NCI-H2171 (cell line): ENCODE measurements around the gene UAP1L1.
"Not testable (repeated sequence)": the region's sequence is repeated elsewhere in the genome, so short reads cannot be mapped to it uniquely, and the experiment has no call there.

Experiments used
- DNase-seq: peaks from one replicate; lab custom pipeline; 2025; lab: John Stamatoyannopoulos, UW

Gene UAP1L1

DNA sequence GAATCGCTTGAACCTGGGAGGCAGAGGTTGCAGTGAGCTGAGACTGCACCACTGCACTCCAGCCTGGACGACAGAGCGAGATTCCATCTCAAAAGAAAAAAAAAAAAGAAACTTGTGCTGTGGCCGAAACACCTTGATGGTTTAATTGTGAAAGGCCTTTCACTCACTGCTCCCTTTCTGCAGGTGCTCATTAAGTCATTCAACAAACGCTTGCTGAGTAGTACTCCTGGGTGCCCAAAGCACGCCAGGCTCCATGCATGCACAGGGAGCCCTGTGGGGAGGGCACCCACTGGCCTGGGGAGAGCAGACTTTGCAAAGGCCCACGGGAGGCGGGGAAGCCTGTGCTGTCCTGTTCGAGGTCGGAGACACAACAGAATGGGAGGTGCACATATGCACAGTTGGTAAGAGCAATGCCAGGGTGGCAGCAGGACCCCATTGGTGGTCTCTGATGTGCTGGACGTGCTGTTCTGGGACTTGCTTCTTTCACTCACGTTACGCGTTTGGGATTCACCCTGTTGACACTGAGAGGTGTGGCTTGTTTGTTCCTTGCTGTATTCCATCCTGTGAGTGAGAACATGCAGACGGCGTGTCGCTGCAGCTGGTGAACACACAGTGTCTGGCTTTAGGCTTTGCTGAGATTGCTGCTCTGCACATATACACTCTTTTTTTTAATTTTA, 20.4 kb upstream of the UAP1L1 start:
- peak; percentile 58 for DNase-seq

DNA sequence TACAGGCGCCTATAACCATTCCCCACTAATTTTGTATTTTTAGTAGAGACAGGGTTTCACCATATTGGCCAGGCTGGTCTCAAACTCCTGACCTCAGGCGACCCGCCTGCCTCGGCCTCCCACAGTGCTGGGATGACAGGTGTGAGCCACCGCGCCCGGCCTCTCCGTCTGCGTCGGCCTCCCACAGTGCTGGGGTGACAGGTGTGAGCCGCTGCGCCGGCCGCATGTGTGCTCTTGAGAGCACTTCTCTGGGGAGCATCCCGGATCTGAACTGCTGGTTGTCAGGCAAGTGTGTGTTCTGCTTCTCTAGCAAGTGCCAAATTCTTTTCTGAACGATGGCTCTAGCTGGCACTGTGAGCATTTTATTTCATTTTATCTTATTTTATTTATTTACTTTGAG, 19.8 kb upstream of the UAP1L1 start:
- DNase-seq: peak; percentile 90

DNA sequence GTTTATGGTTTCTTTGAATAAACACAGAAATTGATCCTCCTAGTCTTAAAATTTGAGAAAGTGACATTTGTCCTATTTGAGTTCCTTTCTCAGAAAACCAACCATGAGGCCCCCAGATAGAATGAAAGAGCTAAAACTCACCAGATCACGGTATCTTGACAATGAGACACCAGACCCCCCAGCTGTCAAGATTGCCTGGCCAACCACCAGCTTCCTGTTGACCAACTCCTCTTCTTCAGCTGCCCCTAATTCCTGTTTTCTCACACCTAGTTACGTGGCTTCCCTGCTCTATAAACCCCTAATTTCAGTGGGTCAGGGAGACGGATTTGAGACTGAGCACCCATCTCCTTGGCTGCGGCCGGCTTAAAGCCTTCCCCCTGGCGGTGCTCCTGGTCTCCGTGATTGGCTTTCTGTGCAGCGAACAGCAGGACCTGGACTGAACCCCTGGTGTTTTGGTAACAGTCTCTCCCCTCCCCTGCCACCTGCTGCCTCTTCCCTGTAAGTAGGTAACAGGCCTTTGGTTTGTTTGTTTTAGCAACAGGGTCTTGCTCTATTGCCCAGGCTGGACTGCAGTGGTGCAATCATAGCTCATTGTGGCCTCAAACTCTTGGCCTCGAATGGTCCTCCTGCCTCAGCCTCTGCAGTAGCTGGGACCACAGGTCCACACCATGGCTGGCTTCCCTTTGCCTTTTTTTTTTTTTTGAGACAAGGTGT, 18.6 kb upstream of the UAP1L1 start:
- DNase-seq: peak; percentile 82

DNA sequence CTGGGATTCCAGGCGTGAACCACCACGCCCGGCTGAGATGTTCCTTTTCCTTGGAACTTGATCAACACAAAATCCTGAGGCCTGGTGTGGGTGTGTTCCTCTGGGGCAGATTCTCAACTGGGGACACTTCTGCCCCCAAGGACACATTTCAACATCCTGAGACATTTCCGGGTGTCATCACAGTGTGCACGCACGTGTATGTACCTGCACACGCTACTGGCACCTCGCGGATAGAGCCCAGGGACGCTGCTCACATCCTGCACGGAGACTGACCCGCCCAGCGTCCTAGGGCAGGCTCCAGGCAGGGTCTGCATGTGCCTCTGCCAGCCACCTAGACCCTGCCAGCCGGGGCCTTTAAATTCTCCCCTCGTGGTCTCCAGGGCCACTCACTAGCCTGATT, 14.9 kb upstream of the UAP1L1 start:
- no peak for DNase-seq

DNA sequence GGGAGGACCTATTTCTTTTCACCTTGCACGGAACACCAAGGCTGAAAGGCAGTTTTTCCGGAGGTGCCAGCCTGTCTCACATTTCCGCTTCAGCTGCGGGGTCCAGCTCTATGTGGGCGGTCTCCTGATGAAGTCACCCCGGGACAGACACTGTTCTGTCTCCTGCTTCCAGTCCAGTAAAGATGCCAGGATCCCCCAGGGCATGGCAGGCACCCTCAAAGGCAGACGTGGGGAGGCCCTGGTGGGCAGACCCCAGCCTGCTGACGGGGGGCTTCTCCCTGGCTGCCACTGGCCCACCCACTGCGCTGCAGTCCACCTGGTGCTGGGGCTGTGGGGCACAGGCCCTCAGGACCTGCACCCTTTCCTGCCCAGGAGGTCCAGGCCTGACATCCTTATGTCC, 14.5 kb upstream of the UAP1L1 start:
- DNase-seq: not testable (repeated sequence)

DNA sequence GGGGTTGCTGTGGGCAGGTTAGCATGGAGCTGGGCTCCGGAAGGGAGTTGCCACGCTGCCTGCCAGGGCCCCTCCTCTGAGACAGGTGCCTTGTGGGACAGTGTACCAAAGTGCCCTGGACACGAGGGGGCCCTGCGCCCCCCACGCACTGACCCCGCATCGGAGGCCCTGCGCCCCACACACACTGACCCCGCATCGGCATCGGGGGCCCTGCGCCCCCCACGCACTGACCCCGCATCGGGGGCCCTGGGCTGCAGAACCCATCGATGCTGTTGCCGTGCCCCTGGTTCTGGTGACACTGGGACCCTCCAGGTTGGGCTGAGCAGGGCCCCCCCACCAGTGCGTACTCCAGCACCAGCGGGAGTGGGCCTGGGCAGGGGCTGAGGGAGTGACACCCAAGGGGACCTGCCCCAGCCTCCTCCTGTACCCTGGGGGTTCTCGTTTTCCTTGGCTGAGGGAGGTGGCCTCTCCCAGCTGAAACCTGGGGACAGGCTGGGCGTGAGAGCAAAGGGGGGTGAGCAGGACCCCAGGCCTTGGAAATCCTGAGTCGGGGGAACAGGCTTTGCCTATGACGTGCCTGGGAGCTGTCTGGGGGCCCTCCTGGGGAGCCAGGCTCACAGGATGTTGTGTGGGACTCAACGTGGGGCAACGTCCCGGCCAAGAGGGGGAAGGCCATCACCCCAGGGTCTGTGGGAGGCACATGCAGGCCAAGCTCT, 13.8 kb upstream of the UAP1L1 start:
- DNase-seq: no peak

DNA sequence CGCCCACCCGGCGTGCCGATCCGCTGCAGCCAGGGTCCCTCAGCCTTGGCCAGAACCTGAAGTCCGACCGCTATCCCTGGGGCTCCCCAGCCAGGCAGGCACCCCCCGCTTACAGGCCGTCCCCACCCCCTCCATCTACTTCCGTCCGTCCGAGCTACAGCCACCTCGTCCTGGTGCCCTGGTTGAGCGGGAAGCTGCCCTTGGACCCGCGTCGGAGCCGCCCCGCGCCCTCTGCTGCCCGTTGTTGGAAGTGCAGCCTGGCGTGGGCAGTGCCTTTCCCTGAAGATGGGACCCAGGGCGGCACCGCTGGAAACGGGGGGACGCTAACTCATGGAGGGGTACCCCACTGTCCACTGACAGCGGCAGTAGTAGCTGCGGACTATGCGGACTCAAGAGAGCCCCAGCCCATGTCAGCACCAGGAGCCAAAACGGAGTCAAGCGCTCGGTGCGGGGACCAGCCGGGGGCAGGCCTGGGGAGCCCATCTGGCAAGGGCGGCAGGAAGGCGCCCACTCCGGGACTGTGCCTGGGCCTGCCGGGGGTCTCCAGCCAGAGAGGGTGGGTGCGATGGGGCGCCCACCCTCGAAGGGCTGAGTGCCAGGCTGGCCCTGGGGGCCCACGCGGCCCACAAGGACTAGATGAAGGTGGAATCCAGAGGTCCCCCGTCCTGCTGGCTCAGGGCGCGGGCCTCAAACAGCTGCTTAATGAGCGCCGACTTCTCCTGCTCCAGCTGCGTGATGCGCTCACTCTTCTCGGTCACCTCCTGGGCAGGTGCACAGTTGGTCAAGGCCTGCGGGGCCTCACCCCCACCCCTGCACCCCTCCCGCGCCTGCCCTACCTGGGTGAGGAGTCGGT, 13.1 kb upstream of the UAP1L1 start:
- no peak for DNase-seq

DNA sequence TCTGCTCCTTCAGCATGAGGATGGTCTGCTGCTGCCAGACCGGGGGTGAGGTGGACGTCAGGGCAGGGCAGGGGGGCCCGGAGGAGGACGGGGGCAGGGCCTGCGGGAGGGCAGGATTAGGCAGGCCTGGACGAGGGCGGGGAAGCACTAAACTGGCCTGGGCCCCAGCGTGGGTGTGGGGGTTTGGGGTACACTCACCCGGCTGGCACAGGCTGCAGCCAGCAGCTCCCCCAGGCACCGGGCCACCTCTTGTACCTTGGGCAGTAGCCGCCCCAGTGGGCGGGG, 12.5 kb upstream of the UAP1L1 start:
- DNase-seq: no peak

DNA sequence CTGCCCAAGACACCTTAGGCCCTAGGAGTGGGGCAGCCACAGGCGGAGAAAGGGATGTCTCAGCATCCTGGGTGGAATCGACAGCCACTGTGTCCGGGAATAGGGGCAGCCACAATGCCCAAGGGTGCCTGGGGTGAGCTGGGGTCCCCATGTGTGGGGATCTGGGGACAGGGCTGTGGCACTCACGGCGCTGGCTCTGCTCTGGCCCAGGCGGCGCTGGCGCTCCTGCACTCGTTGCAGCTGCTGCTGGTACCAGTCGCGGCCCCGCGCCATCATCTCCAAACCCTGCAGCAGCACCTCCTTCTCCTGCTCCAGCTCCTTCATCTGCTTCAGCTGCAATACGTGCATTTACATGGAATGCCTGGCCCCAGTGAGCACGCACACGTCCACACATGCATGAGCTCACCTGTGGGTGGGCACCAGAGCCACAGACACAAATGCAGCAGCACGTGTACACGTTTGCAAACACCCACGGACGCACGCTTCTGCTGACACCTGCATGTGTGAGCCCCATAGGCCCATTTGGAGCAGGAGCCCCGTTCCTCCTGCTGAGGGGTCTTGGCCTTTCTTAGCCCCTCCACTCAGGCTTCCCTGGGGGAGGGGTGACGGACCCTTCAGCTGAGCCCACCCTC, 11.9 kb upstream of the UAP1L1 start:
- DNase-seq: no peak

DNA sequence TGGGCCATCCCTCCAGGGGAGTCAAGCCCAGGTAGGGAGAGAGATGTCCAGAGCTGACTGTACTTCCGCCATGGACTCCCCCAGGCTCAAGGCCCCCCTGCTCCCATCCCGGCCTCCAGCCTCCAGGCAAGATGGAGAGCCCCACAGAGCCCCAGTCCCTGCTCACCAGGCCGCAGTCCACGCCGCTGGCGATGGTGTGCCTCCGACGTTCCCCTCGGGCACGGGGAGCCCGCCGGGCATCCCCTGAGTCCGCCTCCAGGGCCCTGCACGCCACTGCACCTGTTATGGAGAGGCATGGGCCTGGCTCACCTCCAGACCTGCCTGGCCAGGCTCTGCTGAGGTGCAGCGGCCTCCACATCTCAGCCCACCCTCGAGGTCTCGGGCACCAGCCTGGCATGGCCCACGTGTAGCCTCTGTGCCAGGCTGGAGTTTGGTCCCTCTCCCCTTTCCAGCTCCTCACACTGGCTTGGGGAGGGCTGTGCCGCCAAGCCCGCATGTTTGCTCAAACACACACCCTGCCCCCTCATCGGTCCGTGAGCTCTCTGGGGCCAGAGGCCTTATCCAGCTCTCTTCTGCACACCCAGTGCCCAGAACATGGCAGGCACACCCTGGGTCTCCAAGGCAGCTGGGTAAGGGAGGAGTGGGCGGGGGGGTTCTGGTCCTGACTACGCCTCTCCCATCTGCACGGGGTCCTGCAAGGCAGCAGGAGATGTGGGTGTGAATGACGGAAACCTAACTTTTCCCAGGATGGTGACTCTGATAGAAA, 11.0 kb upstream of the UAP1L1 start:
- no peak for DNase-seq

DNA sequence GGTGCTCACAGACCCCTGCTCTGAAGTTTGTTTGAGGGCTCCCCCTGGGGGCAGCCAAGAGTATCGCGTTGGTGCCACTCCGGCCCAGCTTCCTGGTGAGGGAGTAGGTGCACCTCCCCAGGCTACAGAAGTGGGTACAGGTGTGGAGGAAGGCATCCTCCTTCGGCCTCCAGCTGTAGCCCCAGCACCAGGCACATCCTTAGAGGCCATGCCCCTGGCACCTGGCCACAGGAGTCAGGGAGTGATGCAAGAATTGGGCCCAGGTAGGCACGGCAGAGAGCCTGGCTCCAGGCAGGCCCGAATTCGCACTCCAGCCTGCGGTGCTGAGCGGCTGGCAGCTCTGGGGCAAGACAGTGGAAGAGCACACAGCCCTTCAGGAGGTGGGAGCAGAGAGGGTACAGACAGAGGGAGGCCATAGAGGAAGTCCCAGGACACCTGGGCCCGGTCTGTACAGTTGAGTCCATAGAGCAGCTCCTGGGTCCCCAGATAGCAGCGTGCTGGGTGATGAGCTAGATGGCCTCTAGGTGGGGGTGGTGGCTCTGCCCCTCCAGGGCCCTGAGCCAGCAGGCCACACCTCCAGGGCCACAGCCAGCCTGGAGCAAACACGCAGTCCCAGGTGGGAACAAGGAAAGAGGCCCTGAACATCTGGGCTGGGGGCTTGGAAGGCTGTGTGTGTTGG, 9.3 kb upstream of the UAP1L1 start:
- DNase-seq: peak; percentile 89

DNA sequence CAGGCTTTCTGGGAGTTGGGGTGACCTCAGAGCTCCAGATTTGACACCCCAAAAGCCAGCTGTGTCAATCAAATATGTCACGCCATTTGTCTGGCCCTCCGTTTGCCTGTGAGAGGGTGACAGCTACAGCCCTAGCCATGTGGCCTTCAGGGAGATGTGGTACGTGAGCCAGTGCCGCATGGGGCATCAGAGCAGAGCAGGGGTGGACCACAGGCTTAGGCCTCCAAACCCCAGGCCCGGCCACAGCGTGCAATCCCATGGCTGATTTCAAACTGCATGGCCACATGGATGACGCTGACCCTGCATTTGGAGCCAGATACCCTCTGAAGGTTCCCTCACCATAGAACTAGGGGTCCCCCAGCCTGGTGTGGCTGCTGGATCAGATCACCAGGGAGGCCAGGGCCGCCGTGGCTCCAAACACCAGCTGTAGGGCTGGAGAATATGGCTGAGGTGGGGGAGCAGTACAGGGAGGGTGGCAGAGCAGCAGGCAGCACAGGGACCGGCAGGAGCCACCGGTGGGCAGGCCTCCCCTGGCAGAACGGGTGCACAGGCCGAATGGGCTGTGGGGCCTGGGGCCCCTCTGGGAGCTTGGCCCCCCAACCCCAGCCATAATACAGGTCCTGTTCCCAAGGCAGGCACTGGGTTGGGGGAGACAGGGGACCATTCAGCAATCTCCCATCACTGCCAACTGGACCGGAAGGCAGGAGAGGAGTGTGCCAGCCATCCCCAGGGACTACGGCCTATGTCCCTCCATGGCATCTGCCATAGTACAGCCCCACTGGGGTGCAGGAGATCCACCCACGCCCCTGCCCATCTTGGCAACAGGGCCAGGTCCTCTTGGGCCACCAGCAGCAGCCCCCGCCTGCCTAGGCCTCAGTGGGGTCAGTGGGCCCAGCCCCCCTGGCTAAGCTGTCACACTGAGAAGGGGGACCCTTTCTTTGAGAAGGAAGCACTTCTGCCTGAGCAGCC, 8.5 kb upstream of the UAP1L1 start:
- DNase-seq: no peak

DNA sequence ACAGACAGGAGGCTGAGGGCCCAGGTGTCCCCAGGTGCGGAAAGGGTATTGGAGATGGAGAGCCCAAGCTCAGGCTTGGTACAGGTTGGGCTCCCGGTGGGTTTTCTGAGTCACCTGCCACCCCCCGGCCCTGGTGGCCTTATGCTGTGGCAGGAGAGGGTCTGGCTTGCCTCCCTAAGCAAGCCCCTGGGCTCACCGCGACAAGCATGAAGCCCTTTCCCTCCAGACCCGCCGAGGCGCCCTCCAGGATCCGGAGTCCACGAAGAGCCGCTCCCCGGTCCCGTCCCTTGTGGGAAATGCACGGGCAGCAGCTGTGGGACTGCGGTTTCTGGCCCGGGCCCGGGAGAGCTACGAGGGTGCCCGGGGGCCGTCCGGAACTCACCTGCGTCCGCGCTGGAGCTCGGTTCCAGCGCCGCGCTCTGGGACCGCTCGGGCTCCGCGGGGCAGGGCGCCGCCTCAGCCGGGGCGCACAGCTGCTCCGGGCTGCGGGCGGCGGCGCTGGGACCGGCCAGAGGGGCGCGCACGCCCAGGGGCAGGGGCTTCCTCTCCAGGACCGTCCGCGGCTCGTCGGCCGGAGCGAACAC, 7.7 kb upstream of the UAP1L1 start:
- DNase-seq: peak; percentile 22

DNA sequence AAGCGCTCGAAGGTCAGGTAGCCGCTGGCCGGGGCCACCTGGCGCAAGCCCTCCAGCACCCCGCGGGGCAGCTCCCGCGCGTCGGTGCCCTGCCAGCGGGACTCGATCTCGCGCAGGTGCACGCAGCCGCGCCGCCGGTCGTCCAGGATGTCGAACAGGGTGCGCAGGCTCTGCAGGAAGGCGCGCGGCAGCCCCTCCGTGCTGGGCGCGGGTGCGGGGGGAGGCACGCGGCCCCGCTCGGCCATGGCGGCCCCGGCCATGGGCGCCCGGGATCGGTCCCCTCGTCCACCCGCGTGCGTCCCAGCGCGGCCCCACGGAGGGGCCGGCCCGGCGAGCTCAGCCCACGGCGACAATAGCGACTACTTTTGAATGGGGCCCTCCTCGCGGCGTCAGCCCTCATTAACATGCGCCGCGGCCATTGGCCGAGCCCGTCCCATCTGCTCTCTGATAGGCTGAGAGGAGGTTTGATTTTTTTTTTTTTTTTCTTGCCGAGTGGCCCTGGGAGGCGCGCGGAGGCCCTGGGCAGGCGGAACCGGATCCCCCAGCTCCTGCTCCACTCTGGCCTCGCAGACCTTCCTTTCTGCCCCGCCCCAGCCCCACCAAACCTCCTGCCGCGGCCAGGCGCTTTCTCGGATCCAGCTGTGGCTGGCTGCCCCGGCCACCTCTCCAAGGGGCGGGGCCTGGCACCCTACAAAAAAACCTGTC, 7.0 kb upstream of the UAP1L1 start, which contains the start of gene SAPCD2:
SAPCD2 (minus strand) TSS at position 357 of the 705 bp plus-strand sequence; CDS start at position 260, 97 bp downstream.
- peak; percentile 95 for DNase-seq

DNA sequence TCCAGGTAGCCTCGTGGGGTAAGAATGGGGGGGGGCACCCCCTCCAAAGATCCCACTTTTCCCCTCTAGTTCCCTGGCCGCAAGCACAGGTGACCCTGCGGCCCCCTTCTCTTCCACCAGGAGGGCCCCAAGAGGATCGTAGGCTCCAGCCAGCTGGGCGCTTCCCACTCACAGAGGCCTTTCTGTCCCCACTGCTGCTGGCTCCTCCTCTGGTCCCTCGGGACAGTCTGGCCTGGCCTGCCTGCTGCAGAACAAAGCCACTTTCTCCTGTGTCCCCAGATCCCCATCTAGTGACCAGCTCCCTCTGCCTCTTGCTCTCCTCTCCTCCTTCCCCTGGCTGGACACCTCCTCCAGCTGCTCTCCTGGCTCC, 6.4 kb upstream of the UAP1L1 start:
- peak; percentile 59 for DNase-seq

DNA sequence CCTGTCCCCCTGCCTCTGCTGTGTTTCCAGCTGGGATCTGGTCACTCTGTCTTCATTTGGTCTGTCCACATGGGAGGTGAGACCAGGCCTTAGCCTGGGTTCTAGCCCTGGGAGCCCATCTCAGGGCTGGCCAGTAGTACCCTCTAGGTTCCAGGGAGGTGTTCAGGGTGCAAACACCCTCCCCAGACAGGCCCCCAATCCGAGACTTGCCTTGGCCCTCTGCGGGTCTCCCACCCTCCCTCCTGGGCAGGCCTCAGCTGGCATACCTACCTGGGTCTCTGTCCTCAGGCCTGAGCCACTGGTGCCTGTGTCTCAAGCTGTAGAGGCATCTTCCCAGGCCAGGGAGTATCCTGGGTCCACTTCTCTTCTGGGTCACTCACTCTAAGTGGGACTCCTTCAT, 6.0 kb upstream of the UAP1L1 start:
- DNase-seq: no peak

DNA sequence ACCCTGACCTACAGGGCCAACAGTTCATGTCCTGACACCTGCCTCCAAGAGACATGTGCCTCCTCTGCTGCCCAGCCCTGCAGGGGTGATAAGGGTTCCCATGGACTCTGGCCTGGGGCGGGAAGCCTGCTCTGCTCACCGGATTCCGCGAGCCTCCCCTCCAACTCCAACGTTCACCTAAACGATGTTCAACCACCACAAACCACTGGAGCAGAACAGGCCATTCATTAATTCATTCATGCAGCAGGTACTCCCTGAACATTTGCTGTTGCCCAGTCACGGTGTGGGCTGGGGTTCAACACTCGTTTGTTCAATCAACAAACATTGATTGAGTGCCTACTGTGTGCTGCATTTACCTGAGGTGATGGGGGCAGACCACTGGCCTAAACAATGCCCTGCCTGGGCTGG, 3.3 kb upstream of the UAP1L1 start:
- no peak for DNase-seq

DNA sequence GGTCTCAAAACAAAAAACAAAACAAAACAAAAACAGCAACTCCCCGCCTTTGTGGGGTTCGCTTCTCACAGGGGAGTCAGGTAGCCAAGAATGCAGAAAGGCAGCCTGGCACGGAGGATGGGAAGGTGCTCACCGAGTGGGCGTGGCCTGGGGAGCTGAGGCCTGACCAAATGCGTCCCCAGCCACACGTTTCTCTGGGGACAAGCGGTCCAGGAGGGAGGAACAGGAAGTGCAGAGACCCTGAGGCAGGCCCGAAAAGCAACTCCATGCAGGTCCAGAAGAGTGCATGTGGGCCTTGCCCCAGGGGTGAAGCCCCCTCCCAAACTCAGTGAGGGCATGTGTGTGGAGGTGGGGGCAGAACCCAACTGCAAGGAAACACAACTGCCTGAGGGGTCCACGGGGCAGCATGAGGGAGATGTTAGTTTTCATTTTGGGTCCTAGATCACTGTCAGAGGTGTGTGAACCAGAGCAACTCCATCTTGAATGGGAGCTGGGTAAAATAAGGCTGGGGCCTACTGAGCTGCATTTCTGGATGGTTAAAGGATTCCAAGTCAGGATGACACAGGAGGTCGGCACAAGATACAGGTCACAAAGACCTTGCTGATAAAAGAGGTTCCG, 2.6 kb upstream of the UAP1L1 start:
- DNase-seq: no peak
